Hepatocyte (in vitro differentiated cells): ENCODE measurements around the gene CARD14. TPM values are rescaled to one million over a fixed set of nuclear protein-coding genes. Genes with fewer than 3 reads are reported as not detected.

Experiments
- DNase-seq: peaks from one replicate; pipeline ENCODE4 v3.0.0-alpha.2; 2016; ENCODE audit warnings: low spot score
- H2AFZ ChIP-seq: fragments of 200-600 bp; sonication (generic); 2 replicates; pipeline ENCODE4 v1.6.0; 2016; ENCODE audit warnings: antibody characterized with exemption, mild to moderate bottlenecking
- H3K27ac ChIP-seq: fragments of 200-600 bp; sonication (generic); 2 replicates; pipeline ENCODE4 v1.5.1; 2016; ENCODE audit warnings: mild to moderate bottlenecking
- H3K27me3 ChIP-seq: fragments of 200-600 bp; sonication (generic); 2 replicates; pipeline ENCODE4 v1.6.1; 2016
- H3K36me3 ChIP-seq: fragments of 200-600 bp; sonication (generic); replicated peaks from 2 replicates; pipeline ENCODE4 v1.5.1; 2016; ENCODE audit warnings: low read depth; ENCODE audit not compliant: insufficient read depth
- H3K4me1 ChIP-seq: fragments of 200-600 bp; sonication (generic); 2 replicates; pipeline ENCODE4 v1.5.1; 2016; ENCODE audit warnings: mild to moderate bottlenecking, moderate library complexity; ENCODE audit not compliant: insufficient read depth
- H3K4me2 ChIP-seq: fragments of 200-600 bp; sonication (generic); 2 replicates; pipeline ENCODE4 v1.6.0; 2016
- H3K4me3 ChIP-seq: fragments of 200-600 bp; sonication (generic); 2 replicates; pipeline ENCODE4 v1.5.1; 2016; ENCODE audit warnings: mild to moderate bottlenecking
- H3K79me2 ChIP-seq: fragments of 200-600 bp; sonication (generic); 2 replicates; pipeline ENCODE4 v1.6.0; 2017; ENCODE audit warnings: mild to moderate bottlenecking
- H3K9me2 ChIP-seq: fragments of 200-600 bp; sonication (generic); replicated peaks from 2 replicates; pipeline ENCODE4 v1.6.0; 2017; ENCODE audit warnings: mild to moderate bottlenecking; ENCODE audit not compliant: insufficient read depth
- H3K9me3 ChIP-seq: fragments of 200-600 bp; sonication (generic); 2 replicates; pipeline ENCODE4 v1.5.1; 2016; ENCODE audit warnings: low read depth, mild to moderate bottlenecking
- H4K20me1 ChIP-seq: fragments of 200-600 bp; sonication (generic); 2 replicates; pipeline ENCODE4 v1.6.0; 2016; ENCODE audit warnings: mild to moderate bottlenecking; ENCODE audit not compliant: insufficient read depth, poor library complexity, severe bottlenecking
- CTCF ChIP-seq: fragments of 200-600 bp; sonication (generic); IDR thresholded peaks from 2 replicates; pipeline ENCODE4 v1.5.1; 2016; ENCODE audit warnings: antibody characterized with exemption, mild to moderate bottlenecking; ENCODE audit not compliant: poor library complexity
- EZH2 ChIP-seq: fragments of 200-600 bp; sonication (generic); IDR thresholded peaks from 2 replicates; pipeline ENCODE4 v1.6.1; 2016; ENCODE audit warnings: antibody characterized with exemption, mild to moderate bottlenecking, borderline replicate concordance
- EZH2phosphoT487 ChIP-seq: fragments of 200-600 bp; sonication (generic); IDR thresholded peaks from one replicate; pipeline ENCODE4 v1.6.1; 2018; ENCODE audit warnings: antibody characterized with exemption, mild to moderate bottlenecking, low read depth, moderate library complexity; ENCODE audit not compliant: unreplicated experiment, severe bottlenecking
- WGBS: methylation state at CpG from one replicate; pipeline ENCODE4 v1.1.6; 2016; ENCODE audit warnings: low lambda C conversion rate; ENCODE audit errors: missing lambda C conversion rate; 5-methylcytosine and 5-hydroxymethylcytosine counted together
- polyA plus RNA-seq: library from polyadenylated mRNA; unstranded; fragments of >200 nt; fragmentation: Nextera tagmentation; extraction: Ambion mirVana; gene quantifications from 2 replicates; pipeline ENCODE4 v1.2.1, GENCODE V29; 2016
- total RNA-seq: library from RNA; depleted of rRNA; stranded (reverse); fragments of >200 nt; gene quantifications from 2 replicates; pipeline ENCODE4 v1.2.3, GENCODE V29; 2014

CARD14 gene
- total and polyA plus RNA-seq, 2 experiments from 2014 or later: 0.17 TPM

- Histone ChIP-seq H3K9me3 (no peaks in the 10 kb centered on the region), H2AFZ (no peak overlapping the region), H3K36me3 (no peaks in the 10 kb centered on the region), H3K4me3 (no peak overlapping the region), H3K27ac (no peak overlapping the region), H3K79me2 (no peaks in the 10 kb centered on the region), H3K4me2 (no peak overlapping the region), H3K27me3 (no peaks in the 10 kb centered on the region), H3K9me2 (no peaks in the 10 kb centered on the region), H4K20me1 (no peaks in the 10 kb centered on the region), H3K4me1 (no peaks in the 10 kb centered on the region)
- TF ChIP-seq EZH2phosphoT487: no peak
- TF ChIP-seq CTCF: no peak
- TF ChIP-seq EZH2: no peak
- DNase-seq: no peak
- 92% methylated on average over 13 of the region's 13 CpGs for WGBS
Observed at GRCh38 chr17:80205811-80206210, 36.0 kb downstream of the CARD14 start.

- no peak for TF ChIP-seq EZH2phosphoT487
- TF ChIP-seq CTCF: no peak
- no peak for TF ChIP-seq EZH2
- WGBS: 97% methylated on average over 16 of the region's 16 CpGs
- H3K27me3 ChIP-seq: no peaks in the 10 kb centered on the region
- H3K4me3 ChIP-seq: no peak overlapping the region
- no peaks in the 10 kb centered on the region for H3K9me2 ChIP-seq
- no peaks in the 10 kb centered on the region for H3K9me3 ChIP-seq
- H2AFZ ChIP-seq: no peak overlapping the region
- no peak overlapping the region for H3K4me2 ChIP-seq
- no peaks in the 10 kb centered on the region for H4K20me1 ChIP-seq
- no peaks in the 10 kb centered on the region for H3K4me1 ChIP-seq
- no peak overlapping the region for H3K27ac ChIP-seq
- no peaks in the 10 kb centered on the region for H3K36me3 ChIP-seq
- H3K79me2 ChIP-seq: no peaks in the 10 kb centered on the region
- no peak for DNase-seq
Observed at GRCh38 chr17:80208050-80208449, 38.2 kb downstream of the CARD14 start.

GRCh38 chr17:80209765-80210164 is 39.9 kb downstream of the CARD14 start:
- no peak for DNase-seq
- TF ChIP-seq CTCF (no peak), EZH2 (no peak), EZH2phosphoT487 (no peak)
- Histone ChIP-seq H3K4me1 (no peaks in the 10 kb centered on the region), H4K20me1 (no peaks in the 10 kb centered on the region), H3K4me3 (no peak overlapping the region), H3K27me3 (no peaks in the 10 kb centered on the region), H2AFZ (no peak overlapping the region), H3K27ac (no peak overlapping the region), H3K79me2 (no peaks in the 10 kb centered on the region), H3K9me3 (no peaks in the 10 kb centered on the region), H3K9me2 (no peaks in the 10 kb centered on the region), H3K36me3 (no peaks in the 10 kb centered on the region), H3K4me2 (no peak overlapping the region)
- 92% methylated on average over 12 of the region's 12 CpGs for WGBS
